NCI-H226 (cell line): ENCODE data around the gene VAV1.
A peak's percentile ranks its signal among the peaks of the same experiment; 100 is the strongest.
"Not testable (repeated sequence)": the region's sequence is repeated elsewhere in the genome, so short reads cannot be mapped to it uniquely, and the experiment has no call there.

Experiments used
- DNase-seq: peaks from one replicate; pipeline ENCODE4 v3.0.0-alpha.2; 2015

The VAV1 gene

DNA sequence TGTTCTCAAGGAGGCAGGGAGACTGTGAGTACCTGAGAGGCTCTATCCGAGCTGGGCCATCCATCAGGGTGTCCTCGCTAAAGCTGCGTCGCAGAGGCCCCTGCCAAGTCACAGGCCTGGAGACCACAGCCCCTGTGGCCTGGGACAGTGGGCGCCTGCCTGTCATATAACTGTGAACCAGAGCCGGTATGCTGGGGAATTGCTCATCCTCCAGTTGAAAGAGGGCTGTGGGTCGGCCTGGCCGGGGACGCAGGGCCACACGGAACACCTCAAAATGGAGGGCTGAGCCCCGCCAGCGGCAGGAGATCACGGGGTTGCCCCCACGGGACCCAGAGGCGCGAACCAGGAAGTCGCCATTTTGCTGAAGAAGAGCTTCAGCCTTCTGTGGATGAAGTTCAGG, 11.9 kb upstream of the VAV1 start:
- no peak for DNase-seq

DNA sequence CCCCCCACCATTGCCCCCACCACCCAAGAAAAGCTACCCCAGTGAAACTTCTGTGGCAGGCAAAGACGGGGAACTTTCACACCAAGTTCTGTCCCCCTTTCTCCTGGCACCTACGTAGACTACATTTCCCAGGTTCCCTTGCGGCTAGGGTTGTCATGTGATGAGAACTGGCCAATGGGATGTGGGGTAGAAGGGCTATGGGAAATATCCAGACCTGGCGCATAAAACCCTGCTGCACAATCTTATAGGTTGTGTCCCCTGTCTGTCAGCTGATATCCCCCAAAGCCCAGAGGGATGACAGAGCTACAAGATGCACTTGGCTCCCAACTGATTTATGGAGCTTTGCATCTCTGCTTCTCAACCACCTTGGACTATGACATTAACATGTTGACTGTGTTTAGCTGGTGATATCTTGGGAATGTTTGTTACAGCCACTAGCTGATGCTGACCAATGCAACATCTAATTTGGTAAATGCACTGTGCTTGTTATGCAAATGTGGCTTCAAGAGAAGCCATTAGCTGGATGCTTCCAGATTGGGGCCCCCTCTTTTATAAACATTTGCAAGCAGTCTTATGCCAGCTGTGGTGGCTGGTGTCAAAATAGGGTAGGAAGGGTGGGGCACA, 11.3 kb upstream of the VAV1 start:
- no peak for DNase-seq

DNA sequence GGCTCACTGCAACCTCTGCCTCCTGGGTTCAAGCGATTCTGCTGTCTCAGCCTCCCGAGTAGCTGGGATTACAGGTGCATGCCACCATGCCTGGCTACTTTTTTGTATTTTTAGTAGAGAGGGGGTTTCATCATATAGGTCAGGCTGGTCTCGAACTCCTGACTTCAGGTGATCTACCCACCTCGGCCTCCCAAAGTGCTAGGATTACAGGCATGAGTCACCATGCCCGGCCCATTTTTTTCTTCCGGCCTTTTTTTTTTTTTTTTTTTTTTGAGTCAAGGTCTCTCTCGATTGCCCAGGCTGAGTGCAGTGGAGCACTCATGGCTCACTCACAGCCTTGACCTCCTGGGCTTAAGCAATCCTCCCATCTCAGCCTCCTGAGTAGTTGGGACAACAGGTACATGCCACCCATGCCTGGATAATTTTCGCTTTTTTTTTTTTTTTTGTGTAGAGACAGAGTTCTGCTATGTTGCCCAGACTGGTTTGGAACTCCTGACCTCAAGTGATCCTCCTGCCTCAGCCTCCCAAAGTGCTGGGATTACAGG, 10.2 kb upstream of the VAV1 start:
- DNase-seq = not testable (repeated sequence)

DNA sequence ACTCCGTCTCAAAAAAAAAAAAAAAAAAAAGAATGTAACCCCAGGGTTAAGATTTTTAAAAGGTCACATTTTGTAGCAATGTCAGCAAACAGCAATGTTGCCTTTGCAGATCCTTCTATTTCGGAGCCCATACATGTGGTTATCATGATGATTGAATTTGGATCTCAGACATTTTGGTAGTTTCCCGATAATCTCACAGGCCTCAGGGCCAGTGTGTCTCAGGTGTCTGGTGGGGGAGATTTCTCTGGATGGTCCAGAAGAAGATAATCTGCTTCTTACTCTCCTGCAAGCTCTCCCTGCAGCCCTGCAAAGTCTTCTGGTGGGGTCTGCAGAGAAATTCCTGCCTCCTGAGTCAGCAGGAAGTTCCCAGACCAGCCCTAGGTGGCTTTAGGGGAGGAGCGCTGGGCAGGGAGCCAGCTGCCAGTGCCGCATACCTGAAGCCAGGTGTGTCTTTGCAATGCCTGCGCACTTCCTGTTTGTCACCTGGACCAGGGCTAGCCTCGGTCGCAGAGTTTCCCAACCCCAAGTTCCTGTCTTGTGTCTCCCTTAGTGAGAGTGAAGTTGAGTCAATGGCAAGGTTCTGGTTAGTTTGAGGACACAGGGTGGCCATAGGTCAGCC, 6.7 kb upstream of the VAV1 start:
- DNase-seq = peak; percentile 51

DNA sequence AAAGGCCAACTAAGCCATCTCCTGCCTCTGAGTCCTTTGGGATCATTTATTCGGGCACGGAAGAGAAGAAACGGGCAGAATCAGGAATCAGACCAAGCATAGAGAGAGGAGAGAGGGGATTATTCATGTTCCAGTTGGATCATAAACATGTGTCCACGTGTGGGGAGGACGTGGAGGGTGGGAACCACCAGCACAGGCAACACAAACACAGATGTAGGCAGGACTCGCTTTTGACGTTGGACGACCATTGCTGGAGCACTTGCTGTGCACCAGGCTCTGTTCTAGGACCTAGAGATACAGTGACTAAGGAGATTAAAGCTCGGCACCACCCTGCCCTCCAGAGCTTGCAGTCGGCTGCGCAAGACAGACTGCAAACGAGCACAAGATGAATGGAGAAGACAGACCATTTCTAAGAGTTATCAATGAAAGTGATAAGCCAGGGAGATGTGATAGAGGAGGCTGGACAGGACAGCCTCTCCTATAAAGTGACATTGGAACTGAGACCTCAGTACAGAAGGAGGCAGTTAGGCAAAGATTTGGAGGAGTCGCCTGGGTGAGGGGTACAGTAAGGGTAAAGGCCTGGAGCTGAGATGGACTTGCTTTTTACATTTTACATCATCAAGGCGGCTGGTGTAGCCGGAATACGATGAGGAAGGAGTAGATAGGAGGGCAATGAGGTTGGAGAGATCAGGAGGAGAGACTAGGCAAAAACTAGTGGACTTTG, 6.0 kb upstream of the VAV1 start:
- DNase-seq = no peak

DNA sequence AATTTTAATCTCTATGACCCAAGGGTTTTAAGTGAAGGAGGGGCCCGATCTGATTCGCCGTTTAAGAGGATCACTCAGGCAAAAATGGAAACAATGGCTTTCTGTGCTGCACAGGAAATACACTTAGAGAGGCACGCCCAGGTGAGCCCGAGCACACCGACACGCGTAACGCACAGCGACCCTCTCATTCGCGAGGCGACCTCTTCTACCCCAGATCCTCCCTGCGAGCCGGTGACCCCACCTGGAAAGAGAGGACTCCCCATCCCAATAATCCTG, 5.5 kb upstream of the VAV1 start:
- DNase-seq = peak; percentile 24

DNA sequence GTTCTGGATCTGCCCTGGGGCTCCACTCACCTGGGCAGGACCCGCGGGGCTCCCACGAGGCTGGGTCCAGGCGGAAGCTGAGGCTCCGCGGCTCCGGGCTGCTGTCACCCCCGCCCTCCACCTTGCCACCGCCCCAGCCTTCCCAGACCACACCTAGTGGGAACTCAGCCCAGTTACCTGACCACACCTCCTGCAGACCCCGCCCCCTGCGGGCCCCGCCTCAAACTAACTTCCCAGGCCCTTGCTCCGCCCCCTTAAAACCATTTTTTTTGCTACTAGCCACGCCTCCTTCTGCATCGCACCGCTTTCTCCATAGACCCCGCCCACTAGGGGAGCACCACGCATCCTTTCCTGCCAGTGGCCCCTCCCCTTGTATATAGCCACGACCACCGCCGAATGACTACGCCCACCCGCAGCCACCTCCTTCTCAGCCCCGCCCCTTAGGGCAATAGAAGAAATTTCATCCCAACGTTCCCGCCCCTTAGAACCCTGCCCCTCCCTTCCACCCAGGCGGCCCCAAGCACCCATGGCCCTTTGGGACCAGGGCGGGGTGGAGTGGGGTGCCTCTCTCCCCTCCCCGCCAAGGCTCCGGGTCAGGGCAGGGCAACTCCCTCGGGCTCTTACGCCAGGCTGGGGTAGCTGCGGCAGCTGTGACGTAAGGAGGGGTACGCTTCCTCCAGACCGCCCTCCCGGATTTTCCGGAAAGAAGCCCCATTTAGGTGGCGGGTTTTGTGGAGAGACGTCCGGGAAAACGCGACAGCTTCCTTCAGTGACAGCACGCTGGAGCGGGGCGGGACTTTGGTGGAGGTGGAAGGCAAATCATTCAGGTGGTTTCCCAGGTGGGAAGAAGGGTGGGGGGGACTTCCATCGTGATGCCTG, 4.9 kb upstream of the VAV1 start, which contains the start of gene SH2D3A:
TSS of gene SH2D3A (minus strand) at position 79 of the 879 bp plus-strand sequence. CDS start 3,687 bp downstream, outside the sequence.
- peak; percentile 77 for DNase-seq

DNA sequence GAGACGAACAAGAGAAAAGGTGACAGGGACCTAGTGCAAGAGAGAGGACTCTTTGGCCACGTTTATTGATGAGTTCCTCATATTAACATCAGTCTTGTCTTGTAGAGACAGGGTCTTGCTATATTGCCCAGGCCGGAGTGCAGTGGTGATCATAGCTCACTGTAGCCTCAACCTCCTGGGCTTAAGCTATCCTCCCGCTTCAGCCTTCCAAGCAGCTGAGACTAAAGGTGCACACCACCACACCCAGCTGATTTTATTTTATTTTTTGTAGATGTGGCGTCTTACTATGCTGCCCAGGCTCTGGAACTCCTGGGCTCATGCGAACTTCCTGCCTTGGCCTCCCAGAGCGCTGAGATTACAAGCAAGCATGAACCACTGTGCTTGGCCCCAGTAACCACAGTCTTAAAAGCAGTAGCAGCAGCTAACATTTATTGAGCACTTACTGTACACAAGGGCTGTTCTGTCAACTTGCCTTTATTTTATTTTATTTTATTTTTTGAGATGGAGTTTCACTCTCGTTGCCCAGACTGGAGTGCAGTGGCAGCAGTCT, 4.2 kb upstream of the VAV1 start:
- no peak for DNase-seq

DNA sequence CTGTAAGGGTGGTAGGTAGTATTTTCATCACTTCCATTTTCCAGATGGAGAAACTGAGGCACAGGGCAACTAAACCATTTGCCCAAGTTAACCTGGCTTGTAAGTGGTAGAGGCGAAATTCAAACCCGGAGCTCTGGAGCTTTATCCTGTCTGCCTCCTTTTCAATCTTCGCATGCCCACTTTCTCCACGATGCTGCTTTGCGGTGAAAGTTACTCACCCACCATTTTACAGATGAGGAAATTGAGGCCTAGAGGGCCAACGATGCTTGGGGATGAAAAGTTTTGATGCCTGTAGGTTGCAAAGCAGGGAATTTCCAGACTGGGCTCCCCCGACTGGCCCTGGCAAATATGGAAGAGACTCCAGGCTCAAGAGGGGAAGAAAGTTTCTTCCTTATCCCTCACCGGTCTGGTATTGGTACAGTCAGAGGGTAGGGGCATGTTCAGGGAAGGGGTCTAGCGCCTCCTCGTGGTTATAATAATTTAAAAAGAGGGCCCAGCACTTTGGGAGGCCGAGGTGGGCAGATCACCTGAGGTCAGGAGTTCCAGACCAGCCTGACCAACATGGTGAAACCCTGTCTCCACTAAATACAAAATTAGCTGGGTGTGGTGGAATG, 3.4 kb upstream of the VAV1 start:
- DNase-seq = no peak

DNA sequence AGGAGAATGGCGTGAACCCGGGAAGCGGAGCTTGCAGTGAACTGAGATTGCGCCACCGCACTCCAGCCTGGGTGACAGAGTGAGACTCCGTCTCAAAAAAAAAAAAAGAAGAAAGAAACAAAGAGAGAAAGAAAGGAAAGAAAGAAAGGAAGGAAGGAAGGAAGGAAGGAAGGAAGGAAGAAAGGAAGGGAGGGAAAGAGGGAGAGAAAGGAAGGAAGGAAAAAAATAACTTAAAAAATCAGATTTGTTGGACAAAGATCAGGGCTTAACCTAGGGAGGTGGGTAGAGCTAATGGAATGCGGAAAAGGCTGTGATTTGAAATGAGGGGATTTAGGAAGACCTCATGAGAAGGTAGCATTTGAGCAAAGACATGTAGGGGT, 870 bp upstream of the VAV1 start:
- DNase-seq = not testable (repeated sequence)

DNA sequence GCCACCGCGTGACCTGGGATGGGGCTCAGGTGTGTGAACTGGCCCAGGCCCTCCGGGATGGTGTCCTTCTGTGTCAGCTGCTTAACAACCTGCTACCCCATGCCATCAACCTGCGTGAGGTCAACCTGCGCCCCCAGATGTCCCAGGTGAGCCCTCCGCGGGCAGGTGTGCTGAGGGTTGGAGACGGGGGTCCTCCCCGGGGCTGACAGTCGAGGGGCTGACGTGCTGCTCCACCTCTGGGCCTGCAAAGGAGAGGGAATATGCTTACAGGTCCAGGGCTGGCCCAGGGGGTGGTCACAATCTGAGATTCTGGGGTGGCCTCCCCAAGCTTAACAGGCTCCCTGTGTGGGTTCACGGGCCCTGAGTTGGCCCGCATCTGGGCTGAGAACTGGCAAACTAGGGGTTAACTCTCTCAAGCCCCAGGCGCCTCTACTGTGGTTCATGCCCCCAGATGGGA, 386 bp downstream of the VAV1 start:
- no peak for DNase-seq

DNA sequence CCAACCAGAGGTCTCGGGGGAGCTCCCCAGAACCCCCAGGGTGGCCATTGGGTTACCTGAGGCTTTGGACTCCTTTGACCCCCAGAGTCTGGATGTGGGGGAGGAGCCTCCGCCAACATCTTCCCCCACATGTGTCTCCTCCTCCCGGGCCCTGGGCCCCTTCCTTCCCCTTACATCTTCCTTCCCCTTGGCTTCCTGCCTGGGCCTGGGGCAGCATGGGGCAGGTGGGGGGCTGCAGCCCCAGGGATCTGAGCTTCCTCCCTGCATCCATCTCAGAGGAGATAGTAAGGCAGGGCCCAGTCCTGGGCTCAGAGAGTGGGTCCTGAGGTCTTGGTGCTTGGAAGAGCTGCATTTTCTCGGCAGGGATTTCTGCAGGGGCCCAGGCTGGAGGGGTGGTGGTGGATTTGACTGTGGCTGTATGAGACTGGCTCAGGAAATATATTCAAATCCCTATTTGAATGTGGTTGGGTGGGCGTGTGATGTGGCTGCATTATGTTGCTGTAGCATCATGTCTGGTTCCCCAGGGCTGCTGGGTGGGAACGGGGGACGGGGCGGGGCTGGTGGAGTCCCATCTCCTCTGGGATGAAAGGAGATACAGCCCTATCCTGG, 919 bp downstream of the VAV1 start:
- no peak for DNase-seq

DNA sequence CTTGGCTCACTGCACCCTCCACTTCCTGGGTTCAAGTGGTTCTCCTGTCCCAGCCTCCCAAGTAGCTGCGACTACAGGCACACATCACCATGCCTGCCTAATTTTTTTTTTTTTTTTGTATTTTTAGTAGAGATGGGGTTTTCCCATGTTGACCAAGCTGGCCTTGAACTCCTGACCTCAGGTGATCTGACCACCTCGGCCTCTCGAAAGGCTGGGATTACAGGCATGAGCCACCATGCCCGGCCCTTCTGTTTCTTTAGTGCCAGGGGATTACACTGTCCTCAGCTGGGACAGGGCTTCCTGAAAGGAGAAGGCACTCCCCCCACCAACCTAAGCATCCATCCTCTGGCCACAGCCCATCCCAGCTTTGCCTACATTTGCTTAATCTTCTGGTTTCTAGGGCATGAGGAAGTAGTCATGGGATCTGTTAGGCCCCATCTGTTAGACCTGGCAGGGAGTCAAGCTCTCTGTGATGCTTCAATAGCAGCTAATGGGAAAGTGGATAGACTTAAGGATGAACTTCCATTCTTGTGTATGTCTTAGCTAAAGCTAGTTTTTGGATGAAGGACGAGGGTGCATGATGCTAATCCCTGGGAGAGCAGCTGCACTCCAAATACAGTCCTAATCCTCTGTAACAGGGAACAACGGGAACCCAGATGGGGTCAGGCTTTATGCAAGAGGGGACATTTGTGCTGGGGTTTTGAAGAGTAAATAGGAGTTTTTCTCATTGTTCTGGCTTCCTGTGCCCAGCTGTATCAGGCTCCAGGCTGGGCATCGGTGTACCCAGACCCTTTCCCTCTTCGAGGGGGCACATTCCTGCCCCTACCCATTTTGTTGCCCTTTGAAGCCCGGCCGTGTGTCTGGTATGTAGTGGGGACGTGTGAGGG, 2.6 kb downstream of the VAV1 start:
- no peak for DNase-seq

DNA sequence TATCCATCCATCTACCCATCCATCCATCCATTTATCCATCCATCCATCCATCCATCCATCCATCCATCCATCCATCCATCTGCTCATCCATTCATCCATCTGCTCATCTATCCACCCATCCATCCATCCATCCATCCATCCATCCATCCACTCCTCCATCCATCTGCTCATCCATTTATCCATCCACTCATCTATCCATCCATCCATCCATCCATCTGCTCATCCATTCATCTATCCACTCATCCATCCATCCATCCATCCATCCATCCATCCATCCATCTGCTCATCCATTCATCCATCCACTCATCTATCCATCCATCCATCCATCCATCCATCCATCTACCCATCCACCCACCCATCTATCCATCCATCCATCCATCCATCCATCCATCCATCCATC, 3.5 kb downstream of the VAV1 start:
- DNase-seq = not testable (repeated sequence)

DNA sequence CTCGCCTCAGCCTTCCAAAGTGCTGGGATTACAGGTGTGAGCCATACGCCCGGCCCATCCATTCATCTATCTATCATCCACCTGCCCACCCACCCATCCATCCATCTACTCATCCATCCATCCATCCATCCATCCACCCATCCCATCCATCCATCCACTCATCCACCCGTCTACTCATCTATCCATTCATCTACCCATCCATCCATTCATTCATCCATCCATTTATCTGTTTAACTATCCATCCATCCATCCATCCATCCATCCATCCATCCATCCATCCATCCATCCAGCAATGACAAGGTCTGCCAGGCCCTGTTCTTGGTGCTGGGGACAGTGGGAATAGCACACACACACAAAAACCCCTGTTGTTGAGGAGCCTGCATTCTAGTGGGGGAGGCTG, 4.5 kb downstream of the VAV1 start:
- no peak for DNase-seq

DNA sequence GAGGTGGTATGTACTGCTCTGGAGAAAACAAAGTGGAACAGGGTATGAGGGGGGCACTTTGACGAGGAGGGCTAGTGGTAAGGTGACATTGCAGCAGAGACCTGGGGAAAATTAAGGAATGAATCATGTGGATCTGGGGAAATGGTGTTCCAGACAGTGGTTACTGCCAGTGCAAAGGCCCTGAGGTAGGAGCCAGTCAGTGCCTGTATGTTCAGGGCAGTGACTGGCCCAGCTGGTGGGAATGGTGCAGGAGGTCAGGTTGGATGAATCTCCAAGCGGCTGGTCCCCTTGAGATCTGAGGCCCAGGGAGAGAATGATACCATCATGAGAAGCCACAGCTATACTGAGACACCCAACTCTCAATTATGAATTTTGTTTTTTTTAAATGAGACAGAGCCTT, 4.9 kb downstream of the VAV1 start:
- DNase-seq = no peak

DNA sequence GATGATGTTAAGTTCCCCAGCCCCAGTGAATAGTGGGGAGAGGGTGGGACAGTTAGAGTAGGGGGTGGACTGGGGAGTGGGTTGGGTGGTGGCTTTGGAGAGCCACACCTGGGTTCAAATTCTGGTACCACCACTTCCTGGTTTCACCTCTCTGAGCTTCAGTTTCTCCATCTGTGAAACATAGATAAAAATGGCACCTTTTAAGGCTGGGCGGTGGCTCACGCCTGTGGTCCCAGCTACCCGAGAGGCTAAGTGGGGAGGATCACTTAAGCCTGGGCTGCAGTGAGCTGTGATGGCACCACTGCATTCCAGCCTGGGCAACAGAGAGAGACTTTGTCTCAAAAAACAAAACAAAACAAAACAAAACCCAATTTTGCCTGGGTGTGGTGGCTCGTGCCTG, 5.9 kb downstream of the VAV1 start:
- DNase-seq = no peak

DNA sequence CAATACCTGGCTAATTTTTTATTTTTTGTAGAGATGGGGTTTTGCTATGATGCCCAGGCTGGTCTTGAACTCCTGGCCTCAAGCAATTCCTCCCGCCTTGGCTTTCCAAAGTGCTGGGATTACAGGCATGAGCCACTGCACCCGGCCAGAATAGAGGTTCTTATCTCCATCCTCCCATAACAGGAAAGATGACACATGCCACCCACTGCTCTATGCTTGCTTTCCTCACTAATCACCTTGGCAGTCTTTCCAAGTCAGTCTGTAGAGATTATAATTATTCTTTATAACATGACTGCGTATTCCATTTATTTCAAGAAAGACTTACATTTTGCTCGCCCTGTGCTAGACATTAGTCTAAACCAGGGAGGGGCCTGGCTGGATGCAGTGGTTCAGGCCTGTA, 6.7 kb downstream of the VAV1 start:
- peak; percentile 66 for DNase-seq

DNA sequence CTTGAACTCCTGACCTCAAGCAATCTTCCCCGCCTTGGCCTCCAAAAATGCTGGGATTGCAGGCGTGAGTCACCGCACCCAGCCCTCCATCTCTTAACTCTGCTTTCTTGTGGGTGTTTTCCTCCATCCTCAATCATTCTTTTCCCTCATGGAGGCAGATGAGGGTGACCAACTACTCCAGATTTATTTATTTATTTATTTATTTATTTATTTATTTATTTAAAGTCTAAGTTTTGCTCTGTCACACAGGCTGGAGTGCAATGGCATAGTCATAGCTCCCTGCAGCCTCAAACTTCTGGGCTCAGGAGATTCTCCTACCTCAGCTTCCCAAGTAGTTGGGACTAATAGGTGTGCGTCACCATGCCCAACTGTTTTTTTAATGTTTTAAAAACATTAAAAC, 14.9 kb downstream of the VAV1 start:
- no peak for DNase-seq

DNA sequence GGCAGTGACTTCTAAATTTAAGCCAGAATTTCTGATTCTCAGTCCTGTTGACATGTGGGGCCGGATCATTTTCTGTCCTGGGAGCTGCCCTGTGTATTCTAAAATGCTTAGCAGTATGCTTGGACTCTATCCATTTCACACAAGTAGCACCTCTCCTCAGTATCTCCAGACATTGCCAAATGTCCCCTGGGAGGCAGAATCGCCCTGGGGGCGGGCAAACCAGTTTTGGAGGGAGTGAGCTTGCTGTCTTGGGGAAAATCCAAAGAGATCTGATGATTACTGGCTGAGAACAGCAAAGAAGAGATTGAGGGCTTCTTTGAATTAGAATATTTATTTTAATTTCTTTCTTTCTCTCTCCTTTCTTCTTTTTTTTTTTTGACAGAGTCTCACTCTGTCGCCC, 16.4 kb downstream of the VAV1 start:
- no peak for DNase-seq
